GM21360 (cell line): ENCODE results near the gene OGA.

Experiments used
- ATAC-seq: cut with Tn5 transposase; IDR thresholded peaks from one replicate; pipeline ENCODE4 v1.9.1; 2021; ENCODE audit warnings: mild to moderate bottlenecking, moderate library complexity; ENCODE audit not compliant: unreplicated experiment

OGA gene

DNA sequence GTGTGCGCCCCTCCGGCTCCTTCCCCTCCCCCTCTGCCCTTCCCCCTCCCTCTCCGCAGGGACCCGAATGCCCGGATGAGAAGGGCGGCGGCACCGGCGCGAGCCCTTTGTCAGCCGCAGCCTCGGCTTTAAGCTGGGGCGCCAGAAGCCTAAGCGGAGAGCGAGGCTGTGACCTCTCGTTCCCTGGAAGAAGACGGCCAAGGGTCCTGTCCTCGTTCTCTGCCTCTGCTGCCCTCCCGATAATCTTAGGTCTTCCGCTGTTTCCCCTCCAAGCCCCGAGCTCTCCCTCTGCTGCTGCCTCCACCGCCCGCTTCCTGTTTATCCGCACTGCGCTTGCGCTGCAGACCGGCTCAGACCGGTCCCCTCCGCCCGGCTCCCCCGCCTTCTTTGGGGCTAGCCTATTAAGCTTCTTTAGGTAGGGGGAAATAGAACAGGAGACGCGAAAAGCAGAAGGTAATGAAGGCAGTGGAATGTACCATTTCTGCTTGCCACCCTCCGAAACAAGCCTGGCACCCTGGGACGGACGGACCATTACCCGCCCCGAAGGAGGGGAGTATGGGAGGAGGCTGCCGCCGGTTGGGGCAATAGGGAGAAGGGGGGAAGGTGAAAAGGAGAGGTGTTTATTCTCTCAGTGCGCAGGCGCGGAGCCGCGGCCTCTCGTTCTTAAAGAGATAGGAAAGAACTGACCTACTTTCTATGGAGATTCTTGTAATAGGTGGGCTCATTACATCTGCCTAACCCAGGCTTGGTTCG, at the start of gene OGA:
TSS of gene OGA (minus strand) at position 326 of the 753 bp plus-strand sequence. CDS start 422 bp downstream, outside the sequence.
- ATAC-seq: peak; percentile 86

DNA sequence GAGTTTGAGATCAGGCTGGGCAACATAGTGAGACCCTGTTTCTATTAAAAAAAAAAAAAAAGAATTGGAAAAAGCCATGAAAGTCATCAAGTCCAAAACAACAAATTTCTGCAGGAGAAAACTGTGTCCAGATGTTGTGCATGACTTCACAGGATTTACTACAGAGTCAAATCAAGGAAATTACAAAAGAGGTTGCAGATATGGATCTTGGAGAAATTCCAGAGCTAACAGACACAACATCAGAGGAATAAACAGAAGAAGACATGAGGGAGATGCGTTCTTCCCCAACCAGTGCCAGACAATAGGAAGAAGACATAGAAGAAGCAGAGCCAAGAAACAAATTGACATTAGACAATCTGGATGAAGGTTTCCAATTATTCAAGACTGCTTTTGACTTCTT, 49.7 kb upstream of the OGA start:
- ATAC-seq: no peak

DNA sequence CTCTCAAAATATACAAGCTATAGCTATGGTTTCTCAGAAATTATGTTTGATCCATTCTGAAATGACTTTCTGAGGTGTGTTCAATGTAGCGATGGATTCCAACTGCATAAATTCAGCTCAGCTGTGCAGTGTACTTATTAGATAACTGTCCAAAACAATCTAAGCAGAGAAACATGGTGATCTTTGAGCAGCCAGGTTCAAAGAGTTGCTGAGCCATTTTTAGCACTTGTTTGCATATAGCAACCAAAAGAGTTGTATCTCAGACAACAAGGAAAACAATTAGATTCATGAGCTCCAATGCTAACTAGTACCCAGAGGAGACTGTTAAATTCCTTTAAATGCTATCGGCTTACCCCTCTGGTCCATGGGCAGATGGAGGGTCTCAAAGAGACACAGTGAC, 41.3 kb upstream of the OGA start:
- ATAC-seq: peak; percentile 20

DNA sequence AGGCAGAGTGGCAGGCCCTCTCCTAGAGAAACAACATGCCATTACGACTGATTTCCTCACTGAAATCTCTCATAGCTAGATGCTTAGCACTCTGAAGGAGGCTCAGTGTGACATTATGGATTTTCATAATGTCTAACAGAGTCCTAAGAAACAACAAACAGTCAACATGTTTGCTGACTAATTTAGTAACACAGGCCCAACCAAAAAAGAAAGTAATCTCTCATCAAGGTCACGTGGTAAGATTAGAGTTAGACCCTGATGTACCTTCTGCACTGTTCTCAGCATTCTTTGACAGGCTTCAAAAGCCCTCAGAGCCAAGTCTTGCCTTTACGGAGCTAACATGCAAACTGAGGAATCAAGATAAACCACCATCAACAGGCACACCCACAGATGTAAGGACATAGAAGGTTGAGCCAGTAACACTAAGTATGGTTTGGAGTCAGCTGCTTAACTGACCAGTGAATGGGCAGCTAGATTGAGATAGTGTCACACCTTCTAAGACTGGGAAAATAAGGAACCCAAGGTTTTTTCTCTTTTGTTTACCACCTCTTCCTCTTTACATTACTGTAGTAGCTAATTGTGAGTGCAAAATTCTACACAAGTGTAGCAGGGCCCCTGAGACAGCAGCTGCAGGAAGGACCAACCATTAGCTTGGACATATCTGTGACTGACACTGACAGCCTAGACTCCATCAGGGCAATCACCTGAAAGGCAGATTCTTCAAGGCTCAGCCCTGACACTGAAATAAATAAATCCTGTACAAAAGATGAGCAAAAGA, 40.7 kb upstream of the OGA start:
- ATAC-seq: peak; percentile 64

DNA sequence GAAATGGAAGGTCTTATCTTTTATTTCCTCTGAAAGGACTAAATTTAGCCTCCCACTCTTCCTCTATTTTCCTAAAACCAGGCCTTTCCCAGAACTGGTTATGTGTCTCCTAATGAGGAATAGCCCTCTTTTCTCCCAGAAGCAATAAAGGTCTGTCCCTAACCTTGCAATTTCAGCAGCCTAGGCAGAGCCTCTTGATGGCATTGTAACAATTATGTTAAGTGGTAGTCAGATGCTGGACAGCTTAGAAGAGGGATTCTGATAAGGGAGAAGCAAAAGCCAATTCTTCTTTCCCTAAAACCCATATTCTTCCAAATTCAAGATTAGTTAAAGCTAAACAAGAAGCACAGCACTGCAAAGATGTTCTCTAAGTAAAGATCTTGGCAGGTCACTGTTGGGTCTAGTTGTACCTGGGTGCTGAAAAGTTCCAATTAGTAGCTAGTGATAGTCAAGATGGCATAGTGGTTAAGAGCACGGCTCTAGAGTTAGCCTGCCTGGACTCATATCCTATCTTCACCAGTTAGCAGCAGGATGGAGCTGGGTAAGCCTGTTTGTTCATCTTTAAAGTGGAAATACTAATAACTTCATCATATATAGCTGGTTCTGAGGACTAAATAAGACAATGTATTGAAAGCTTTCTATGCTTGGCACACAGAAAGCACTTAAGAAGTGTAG, 39.7 kb upstream of the OGA start:
- no peak for ATAC-seq

DNA sequence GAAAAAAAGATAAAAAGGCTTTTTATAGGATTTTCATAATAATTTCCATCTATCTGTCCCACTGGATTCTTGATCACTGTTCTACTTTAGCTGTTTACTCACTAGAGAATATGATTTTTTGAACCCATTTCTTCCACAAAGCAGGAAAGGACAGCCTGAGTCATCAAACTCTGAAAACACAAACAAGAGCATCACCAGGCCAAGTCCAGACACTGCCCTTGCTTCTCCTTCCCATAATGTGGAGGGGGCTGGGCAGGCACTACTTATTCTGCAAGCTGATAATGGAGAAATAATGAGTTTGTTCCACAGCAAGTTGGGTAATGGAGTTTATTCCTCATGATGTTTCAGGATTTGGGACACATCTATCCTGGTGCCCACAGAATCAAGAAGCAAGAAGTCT, 38.4 kb upstream of the OGA start:
- ATAC-seq: no peak

DNA sequence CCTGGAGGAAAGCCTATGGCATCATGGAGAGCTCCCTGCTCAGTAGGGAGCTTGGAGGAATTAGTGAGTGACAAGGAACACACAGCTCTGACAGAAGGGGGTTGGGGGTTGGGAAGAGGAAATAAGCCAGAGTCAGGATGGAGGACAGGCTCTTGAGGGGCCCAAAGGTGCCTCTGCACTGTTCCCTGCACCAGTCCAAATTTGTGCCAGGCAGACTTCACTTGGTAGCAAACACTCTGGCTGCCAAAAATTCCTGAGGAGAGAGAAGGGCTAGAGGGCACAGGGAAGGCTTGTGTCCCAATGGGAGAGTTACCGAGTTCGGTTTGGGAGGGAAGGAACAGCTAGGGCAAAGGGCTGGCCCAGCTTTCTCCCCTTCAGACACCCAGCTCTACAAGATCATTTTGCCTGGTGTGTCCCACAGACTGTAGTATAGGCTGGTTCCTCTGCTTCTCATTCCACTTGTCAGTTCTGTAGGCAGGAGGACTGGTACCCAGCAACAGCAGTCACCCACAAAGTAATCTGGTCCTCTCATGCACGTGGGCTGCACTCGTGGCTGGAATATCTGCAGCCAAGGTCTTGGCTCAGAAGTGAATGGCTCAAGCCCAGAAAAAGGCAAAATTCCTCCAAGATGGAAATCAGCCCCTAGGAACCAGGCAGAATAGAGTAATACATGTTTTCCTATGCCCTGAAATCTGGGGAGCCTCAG, 33.3 kb upstream of the OGA start:
- no peak for ATAC-seq

DNA sequence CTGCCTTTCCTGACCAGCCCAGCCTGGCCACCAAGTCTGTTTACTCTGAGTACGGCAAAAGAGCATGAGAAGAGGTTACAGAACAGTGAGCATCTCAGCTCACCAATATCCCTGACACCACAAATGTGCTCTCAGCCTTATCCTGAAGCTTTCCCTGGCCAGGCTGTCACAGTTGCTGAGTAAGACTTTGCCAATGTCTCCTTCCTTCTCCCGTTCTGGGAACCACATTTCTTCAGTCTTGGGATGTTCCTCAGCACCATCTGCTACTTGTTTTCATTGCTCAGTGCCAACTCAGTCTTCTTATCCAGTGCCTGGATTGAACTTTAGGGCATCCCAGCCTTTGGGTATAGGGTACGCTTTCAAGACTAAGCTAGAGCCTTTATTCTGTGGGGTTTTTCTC, 32.5 kb upstream of the OGA start:
- no peak for ATAC-seq

DNA sequence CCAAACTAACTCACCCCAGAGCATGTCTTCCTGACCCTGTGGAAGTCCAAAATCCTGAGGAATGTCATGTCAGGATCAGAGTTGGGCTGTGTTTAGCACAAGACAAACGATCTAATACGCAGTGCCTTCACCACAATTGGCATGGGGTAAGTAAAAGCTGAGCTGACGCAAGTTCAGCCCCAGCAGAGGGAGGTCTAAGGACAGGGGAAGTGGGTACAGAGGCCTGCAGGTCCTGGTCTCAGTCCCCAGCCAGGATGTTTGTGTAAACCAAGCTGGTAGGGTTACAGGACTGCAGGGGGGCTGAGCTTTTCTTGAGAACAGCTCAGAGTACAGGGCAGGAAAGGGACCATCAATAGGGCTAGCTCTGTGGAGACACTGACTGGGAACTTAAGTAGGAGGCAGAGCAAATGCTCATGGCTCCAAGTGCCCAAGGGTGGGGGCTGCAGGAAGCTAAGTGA, 30.7 kb upstream of the OGA start:
- no peak for ATAC-seq

DNA sequence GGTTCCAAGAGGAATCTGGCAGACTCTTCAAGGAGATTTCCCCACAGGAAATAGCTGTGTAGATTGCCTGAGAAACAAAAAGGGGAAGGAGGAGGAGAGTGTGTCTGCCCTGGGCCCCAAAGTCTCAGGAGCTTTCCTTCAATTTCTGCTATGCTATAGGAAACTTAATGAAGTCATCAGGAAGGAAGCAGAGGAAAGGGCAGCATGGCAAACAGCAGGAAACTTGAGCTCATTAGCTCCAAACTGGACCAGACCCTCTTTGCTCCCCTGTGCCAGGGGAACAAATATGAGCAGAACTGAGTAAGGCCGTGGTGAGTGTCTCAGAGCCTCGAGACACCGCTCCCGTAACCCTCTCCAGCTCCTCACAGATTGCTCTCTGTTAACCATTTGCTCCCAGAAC, 30.2 kb upstream of the OGA start:
- no peak for ATAC-seq

DNA sequence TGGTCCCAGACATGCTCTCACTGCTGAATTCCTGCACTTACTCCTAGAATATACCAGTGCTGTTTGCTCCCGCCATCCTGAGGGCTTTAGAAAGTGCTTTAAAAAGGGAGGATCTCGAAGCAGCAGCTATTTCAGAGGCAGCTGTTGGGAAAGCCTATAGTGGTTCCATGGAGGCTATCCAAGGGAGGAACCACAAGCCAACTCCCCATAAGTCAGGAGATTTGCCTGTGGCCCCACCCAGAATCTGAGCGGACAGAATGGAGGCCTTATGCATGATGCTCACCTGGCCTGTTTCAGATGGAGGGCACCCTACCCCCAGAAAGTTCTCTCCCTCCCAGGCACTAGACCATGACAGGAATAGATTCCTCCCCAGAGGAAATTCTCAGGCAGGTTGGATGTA, 27.6 kb upstream of the OGA start:
- no peak for ATAC-seq

DNA sequence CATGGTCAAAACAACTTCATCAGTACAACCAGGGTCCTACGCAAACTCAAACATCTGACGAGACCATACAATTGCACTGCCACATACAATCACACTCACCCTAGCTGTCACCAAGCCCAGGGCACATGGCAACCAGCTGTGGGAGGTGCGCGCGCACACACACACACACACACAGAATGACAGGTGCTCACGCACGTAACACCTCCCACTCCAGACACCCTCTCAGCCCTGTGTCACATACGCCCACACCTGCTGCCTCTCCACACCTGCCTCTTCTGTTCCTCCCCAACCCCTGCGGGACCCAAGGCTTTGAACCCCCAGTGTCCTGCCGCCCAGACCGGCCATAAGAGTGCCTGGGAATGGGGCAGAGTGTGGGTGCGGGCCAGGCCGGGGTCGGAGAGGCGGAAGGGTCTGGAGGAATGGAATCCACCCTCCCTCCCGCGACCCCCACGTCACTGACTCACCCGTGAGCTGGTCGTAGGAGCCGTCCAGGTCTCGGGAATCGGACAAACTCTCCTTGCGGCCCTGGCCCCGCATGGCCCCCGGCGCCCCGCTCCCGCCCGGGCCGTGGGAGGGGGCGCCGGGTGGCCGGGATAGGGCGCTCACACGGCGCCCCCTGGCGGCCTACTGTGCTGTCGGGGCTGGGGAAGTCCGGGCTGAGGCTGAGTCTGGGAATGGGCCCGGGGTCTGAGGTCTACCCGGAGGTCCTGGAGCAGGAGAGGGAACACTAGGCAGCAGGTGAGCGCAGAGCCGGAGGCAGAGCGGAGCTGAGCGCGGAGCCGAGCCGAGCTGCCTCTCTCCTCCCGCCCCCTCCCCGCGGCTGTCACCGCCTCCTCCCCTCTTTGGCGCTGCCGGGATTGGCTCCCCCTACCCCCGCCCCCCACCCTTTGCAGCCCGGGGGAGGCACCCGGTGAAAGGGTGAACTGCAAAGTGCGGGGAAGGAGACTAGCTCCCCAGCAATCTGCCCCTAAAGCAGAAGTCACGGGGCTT, 25.1 kb upstream of the OGA start, which contains the start of gene KCNIP2:
TSS of gene KCNIP2 (minus strand) at position 769 of the 990 bp plus-strand sequence. CDS start at position 537, 232 bp downstream.
- no peak for ATAC-seq

DNA sequence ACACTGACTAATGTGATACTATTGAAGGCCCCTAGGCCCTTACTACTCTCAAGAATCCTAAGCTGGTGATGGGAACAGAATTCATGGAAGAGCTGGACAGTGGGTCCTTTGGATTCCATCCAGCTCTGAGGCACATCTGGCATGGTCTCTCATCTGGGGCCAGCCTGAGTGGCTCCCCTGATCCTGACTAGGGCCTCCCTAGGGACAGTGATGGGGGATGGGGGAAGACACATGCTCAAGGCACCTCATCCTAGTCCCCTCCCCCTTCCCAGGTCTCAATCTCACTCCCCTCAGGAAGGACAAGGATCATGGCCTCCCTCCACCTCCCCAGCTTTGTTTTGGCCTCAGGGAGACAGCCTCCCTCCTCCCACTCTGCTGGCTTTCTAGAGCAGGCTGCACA, 23.6 kb upstream of the OGA start:
- ATAC-seq: no peak

DNA sequence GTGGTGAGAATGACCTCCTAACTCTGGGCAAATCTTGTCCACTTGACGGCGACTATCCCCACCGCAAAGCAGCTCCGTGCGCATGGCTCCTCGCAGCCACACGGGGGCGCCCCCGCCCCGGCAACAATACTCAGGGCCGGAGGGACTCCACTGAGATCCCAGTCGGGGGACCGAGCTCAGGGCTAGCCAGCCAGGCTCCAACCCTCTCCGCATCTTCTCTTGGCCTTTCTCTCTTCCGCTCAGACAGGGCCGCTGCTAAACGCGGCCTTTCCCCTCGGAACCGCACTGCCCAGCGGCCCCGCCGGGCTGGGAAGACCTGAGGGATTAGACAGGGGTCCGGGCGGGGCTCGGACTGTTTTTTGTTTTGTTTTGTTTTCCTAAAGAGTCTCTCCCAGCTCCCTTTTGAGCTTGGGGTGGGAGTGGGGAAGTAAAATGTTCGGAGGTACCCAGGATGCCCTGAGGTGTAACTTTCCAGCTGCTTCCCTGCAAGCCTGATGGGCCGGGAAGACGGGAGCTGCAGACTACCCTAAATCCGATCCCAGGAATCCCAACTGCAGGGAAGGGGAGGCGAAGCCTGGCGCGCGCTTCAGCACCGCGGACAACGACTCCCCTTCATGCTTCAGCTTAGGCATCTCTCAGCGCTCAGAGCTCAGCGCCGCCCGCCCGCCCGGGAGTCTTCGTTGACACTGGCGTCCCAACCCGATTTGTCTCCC, 22.7 kb upstream of the OGA start:
- ATAC-seq: peak; percentile 58

DNA sequence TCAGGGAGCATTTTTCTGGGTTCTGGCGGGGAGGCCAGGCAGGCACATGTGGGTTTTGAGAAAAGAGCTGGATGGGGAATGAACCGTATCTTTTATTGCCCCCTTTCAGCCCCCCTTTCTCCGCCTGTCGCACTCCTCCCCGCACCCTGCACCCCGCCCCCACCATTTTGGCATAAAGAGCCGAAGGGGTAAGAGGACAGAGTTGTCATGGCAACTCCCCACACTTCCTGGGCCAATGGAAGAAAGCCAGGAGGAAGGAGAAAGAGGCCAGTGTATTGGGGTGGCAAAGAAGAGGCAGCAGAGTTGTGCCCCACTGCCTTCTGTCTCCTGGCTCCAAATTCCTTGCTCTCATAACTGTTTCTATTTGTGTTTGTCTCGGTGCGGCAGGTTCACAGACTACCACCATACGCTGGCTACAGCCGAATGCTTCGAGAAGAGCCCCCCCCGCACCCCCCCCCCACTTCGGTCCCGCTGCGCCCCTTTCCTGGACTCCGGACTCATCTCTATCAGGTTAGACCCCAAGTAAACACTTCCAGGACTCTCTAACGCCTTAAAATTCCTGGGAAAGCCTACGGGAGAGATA, 21.9 kb upstream of the OGA start:
- no peak for ATAC-seq

DNA sequence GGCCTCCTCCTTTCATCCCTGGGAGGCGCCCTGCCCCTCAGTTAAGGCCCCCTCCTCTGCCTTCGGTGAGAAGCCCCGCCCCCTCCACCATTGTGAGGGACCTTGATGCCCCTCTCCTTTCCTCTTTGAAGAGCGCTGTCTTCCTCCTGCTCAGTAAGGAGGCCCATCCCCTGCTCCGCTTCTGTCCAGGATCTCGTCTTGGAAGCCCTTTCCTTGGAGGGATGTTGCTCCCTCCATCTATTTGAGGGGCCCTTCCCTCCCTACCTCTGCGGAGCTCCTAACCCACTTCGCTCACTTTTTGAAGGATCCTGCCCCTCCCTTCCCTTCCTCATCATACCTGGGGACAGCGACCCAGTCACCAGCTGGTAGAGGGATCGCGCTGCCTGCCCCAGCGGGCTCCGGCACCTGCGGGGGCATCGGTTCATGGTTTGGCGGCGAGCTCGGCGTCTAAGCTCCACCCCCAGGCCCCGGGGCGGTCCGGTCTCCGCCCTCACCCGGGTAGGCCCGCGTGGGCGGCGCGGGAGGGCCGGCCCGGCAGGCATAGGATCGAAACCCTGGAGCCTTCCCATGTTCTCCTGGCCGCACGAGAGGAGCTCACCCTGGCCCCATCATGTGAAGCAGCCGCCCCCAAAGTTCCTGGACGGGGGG, 21.3 kb upstream of the OGA start:
- no peak for ATAC-seq

DNA sequence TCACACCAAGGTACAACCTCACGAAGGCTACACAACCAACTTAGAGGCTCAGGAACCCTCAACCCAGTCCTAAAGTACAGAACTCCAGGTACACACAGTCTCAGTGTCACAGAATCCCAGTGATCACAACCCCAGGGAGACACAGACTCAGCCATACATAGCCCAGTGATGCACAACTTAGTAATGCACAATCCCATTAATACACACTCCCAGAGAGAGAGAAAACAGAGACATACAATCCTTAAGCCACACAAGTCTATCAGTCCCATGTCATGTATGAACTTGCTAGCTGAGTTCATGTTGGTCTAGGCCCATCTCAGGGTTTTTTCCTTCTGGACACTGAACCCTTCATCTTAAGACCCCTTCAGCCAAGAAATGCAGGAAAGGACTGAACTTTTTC, 20.8 kb upstream of the OGA start:
- ATAC-seq: no peak

DNA sequence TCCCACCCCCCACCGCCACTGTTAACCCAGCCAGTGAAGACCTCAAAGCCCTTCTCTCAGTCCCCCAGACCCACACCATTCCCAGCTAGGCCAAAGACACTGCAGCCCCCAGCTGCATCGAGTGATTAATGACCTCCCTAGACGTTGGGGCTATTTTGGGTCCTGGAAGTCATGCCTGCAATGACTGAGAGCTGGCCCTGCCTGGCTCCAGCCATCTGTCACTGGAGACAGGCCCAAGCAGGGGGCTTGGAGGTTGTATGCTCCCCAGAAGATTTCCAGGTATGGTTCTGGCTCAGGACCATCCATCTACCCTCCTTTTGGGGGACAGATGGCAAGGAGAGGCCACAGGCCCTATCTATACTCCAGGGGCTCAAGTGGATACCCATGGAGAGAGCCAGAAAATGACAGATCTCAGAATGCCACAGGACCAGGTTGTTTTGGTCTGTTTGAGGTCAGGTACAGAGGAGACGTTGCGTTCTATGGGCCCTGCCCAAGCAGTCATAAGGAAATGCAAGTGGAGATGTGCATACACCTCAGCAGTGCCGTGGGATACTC, 20.2 kb upstream of the OGA start:
- no peak for ATAC-seq
